Measurements from ENCODE around the gene CDV3. TPM values are rescaled to one million over a fixed set of nuclear protein-coding genes. Genes with fewer than 3 reads are reported as not detected.

Gene CDV3
- total and polyA plus RNA-seq, 3 experiments from 2014 or later = 71.5 to 322 (median 298) TPM

Other genes with a start within 250 kb of the CDV3 start
- gene BFSP2, start 173.6 kb upstream of the CDV3 start, total RNA-seq = not detected
- 0.82 TPM for gene BFSP2, start 173.6 kb upstream of the CDV3 start, polyA plus RNA-seq
- gene TOPBP1, start 88.3 kb downstream of the CDV3 start, total RNA-seq = 10 to 100 TPM; 72.0 to 72.6 TPM
- 11.3 TPM for gene TOPBP1, start 88.3 kb downstream of the CDV3 start, polyA plus RNA-seq
- gene TF, start 172.7 kb downstream of the CDV3 start, total RNA-seq = under 1 TPM; 0.02 to 0.26 TPM
- not detected for gene TF, start 172.7 kb downstream of the CDV3 start, polyA plus RNA-seq
- gene SRPRB, start 232.1 kb downstream of the CDV3 start, total RNA-seq = 100 to 1,000 TPM; 128 to 129 TPM
- gene SRPRB, start 232.1 kb downstream of the CDV3 start, polyA plus RNA-seq = 60.0 TPM